ENCODE measurements around the gene SLC46A1. TPM values are rescaled to one million over a fixed set of nuclear protein-coding genes. Genes with fewer than 3 reads are reported as not detected.

SLC46A1 gene
- total RNA-seq, 4 donors from 2014 or later: 4.6 to 9.6 (median 7.4) TPM

DNA sequence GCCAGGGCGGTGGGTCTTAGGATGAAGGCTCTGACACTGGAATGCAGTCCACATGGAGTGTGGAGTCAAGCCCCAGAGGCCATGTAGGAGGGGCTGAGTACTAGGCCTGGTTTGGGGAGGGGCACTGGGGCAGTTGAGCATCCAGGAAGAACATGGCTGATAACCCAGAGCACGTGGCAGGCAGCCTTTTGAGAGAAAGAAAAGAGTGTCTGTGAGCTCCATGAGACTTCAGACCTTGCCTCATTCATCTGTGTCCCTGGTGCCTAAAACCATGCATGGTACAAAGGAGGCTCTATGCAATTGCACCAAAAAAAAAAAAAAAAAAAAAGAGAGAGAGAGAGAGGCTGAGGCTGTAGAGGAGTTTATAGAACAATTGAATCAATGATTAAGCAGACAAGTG lies 14.6 kb downstream of the SLC46A1 start:
- H3K9me3 ChIP-seq: no peaks in the 10 kb centered on the region
- TF ChIP-seq, protein P1, sequence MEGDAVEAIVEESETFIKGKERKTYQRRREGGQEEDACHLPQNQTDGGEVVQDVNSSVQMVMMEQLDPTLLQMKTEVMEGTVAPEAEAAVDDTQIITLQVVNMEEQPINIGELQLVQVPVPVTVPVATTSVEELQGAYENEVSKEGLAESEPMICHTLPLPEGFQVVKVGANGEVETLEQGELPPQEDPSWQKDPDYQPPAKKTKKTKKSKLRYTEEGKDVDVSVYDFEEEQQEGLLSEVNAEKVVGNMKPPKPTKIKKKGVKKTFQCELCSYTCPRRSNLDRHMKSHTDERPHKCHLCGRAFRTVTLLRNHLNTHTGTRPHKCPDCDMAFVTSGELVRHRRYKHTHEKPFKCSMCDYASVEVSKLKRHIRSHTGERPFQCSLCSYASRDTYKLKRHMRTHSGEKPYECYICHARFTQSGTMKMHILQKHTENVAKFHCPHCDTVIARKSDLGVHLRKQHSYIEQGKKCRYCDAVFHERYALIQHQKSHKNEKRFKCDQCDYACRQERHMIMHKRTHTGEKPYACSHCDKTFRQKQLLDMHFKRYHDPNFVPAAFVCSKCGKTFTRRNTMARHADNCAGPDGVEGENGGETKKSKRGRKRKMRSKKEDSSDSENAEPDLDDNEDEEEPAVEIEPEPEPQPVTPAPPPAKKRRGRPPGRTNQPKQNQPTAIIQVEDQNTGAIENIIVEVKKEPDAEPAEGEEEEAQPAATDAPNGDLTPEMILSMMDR (IDR thresholded peaks at IDR 0.05): no peak
- TF ChIP-seq POLR2AphosphoS5 (IDR thresholded peaks at IDR 0.05) (no peak), POLR2A (IDR thresholded peaks at IDR 0.05; ENCODE audit: low read depth) (no peak), EP300 (IDR thresholded peaks at IDR 0.05) (no peak)
- H3K27ac ChIP-seq (replicated peaks in 1 of 4): no peak overlapping the region
- H3K4me1 ChIP-seq: no peaks in the 10 kb centered on the region
- DNase-seq (ENCODE audit: extremely low spot score): no peak
- WGBS: 44% methylated on average over 2 of the region's 2 CpGs
- H3K27me3 ChIP-seq: no peaks in the 10 kb centered on the region
- intact Hi-C loops (cut with DNase I): no loop called here
- H3K36me3 ChIP-seq: peaks cover 32 to 100% (median 74%) of the 10 kb centered on the region in 4 donors
- no peak overlapping the region for H3K4me3 ChIP-seq

DNA sequence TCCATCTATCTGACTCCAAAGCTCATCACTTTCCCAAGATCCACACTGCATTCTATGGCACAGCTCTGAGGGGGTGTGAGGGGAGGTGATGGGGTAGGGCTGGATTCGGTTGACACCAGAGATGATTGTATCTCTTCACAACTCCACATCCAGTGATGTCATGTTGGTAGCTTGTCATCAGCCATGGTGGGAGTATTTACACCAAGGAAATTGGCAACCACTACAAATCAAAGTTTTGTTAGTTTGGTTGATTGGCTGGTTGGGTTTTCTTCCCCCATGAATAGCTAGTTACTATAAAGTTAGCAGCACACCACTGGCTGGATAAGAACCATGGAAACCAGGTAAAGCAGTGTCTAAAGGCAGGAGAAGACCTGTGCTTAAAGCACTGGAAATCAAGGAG lies 15.0 kb downstream of the SLC46A1 start:
- 100% methylated on average over 1 of the region's 1 CpG for WGBS
- Histone ChIP-seq H3K9me3 (no peaks in the 10 kb centered on the region), H3K27ac (replicated peaks in 1 of 4) (no peak overlapping the region), H3K27me3 (no peaks in the 10 kb centered on the region), H3K4me3 (no peak overlapping the region), H3K4me1 (no peaks in the 10 kb centered on the region), H3K36me3 (peaks cover 31 to 100% (median 70%) of the 10 kb centered on the region in 4 donors)
- no peak for DNase-seq (ENCODE audit: extremely low spot score)
- intact Hi-C loops (cut with DNase I): no loop called here
- TF ChIP-seq, protein P1 (IDR thresholded peaks at IDR 0.05): no peak

DNA sequence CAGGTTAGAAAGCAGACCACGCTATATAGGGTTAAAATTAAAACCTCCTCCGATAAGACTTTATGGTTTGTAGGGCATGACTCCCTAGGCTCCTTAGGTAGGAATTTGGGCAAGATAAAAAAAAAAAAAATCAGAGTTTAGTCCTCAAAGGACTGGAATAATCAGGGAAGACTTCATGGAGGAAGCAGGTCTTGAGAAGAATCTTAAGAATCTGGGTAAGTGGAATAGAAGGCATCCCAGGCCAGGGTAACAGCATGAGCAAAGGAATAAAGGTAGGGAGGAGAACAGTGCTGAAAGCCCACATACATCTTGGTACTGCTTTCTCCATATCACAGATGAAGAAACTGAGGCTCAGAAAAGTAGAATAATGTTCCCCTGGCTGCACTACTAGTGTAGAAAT lies 15.4 kb downstream of the SLC46A1 start:
- TF ChIP-seq EP300 (IDR thresholded peaks at IDR 0.05) (no peak), POLR2A (IDR thresholded peaks at IDR 0.05; ENCODE audit: low read depth) (no peak), POLR2AphosphoS5 (IDR thresholded peaks at IDR 0.05) (no peak)
- TF ChIP-seq, protein P1 (IDR thresholded peaks at IDR 0.05): no peak
- H3K4me3 ChIP-seq: no peak overlapping the region
- WGBS: 96% methylated on average over 2 of the region's 2 CpGs
- H3K9me3 ChIP-seq: no peaks in the 10 kb centered on the region
- intact Hi-C loops (cut with DNase I): no loop called here
- H3K27me3 ChIP-seq: no peaks in the 10 kb centered on the region
- no peak for DNase-seq (ENCODE audit: extremely low spot score)
- H3K36me3 ChIP-seq: peaks cover 27 to 98% (median 66%) of the 10 kb centered on the region in 4 donors
- no peak overlapping the region for H3K27ac ChIP-seq (replicated peaks in 1 of 4)
- H3K4me1 ChIP-seq: no peaks in the 10 kb centered on the region

DNA sequence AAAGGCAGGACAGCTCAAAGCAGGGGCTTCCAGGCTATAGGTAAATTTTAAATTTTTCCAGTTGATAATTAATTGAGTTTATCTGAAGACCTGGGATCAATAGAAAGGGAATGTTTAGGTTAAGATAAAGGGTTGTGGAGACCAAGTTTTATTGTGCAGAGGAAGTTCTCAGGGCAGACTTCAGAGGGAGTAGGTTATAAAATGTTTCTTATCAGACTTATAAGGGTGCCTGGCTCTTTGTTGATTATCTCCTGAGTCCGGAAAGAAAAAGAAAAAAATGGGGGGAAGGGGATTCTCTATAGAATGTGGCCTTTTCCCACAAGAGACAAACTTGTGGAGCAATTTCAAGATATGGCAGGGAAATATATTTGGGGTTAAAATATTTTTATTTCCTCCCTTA lies 15.9 kb downstream of the SLC46A1 start:
- Histone ChIP-seq H3K4me1 (peaks cover 0 to 2% (median 0%) of the 10 kb centered on the region in 4 donors), H3K36me3 (peaks cover 25 to 98% (median 61%) of the 10 kb centered on the region in 4 donors), H3K4me3 (no peak overlapping the region), H3K27me3 (no peaks in the 10 kb centered on the region), H3K27ac (replicated peaks in 1 of 4) (no peak overlapping the region), H3K9me3 (no peaks in the 10 kb centered on the region)
- DNase-seq (ENCODE audit: extremely low spot score): no peak
- no peak for TF ChIP-seq POLR2AphosphoS5 (IDR thresholded peaks at IDR 0.05)
- TF ChIP-seq, protein P1 (IDR thresholded peaks at IDR 0.05): no peak
- TF ChIP-seq EP300 (IDR thresholded peaks at IDR 0.05): no peak
- TF ChIP-seq POLR2A (IDR thresholded peaks at IDR 0.05; ENCODE audit: low read depth): no peak
- intact Hi-C loops (cut with DNase I): no loop called here
- WGBS: 86% methylated on average over 1 of the region's 1 CpG

DNA sequence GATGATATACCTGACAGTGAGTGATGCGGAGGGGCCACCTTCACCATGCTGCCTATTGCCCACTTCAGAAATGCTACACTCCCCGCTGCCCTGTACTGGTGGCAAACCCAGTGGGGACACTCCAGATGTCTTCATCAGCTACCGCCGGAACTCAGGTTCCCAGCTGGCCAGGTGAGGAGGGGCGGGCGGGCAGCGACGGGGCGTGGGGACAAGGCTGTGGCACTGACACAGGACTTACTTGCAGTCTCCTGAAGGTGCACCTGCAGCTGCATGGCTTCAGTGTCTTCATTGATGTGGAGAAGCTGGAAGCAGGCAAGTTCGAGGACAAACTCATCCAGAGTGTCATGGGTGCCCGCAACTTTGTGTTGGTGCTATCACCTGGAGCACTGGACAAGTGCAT lies 17.9 kb downstream of the SLC46A1 start:
- H3K4me3 ChIP-seq: no peak overlapping the region
- DNase-seq (ENCODE audit: extremely low spot score): no peak
- peaks cover 28 to 87% (median 58%) of the 10 kb centered on the region in 4 donors for H3K36me3 ChIP-seq
- H3K27ac ChIP-seq (replicated peaks in 1 of 4): no peak overlapping the region
- intact Hi-C loops (cut with DNase I): no loop called here
- TF ChIP-seq EP300 (IDR thresholded peaks at IDR 0.05): no peak
- no peak for TF ChIP-seq POLR2AphosphoS5 (IDR thresholded peaks at IDR 0.05)
- TF ChIP-seq, protein P1 (IDR thresholded peaks at IDR 0.05): no peak
- no peak for TF ChIP-seq POLR2A (IDR thresholded peaks at IDR 0.05; ENCODE audit: low read depth)
- no peaks in the 10 kb centered on the region for H3K9me3 ChIP-seq
- 95% methylated on average over 11 of the region's 11 CpGs for WGBS
- no peaks in the 10 kb centered on the region for H3K27me3 ChIP-seq
- H3K4me1 ChIP-seq: peaks cover 0 to 6% (median 5%) of the 10 kb centered on the region in 4 donors

Measured in esophagus muscularis mucosa (tissue), 4 donors.